BLaER1 treated with 17β-estradiol and CSF1 and Interleukin-3, amounts not matched to agents 10 nM and 100 nM (cell line): ENCODE data around the gene KIF16B.
A peak's percentile ranks its signal among the peaks of the same experiment; 100 is the strongest.

Source experiments
- H3K27ac ChIP-seq, 11 experiments: shearing (Covaris generic); formaldehyde crosslinking; 2 replicates each; pipeline ENCODE4 v1.8.1; 2022
- H3K27me3 ChIP-seq, 11 experiments: shearing (Covaris generic); formaldehyde crosslinking; 2 replicates each; pipeline ENCODE4 v1.8.1; 2022
- H3K36me3 ChIP-seq, 11 experiments: shearing (Covaris generic); formaldehyde crosslinking; 2 replicates each; pipeline ENCODE4 v1.8.1; 2022
- H3K4me1 ChIP-seq, 10 experiments: shearing (Covaris generic); formaldehyde crosslinking; 2 replicates each; pipeline ENCODE4 v1.8.1; 2022
- H3K4me2 ChIP-seq, 11 experiments: shearing (Covaris generic); formaldehyde crosslinking; 2 replicates each; pipeline ENCODE4 v1.8.1; 2022
- H3K4me3 ChIP-seq, 10 experiments: shearing (Covaris generic); formaldehyde crosslinking; 2 replicates each; pipeline ENCODE4 v1.8.1; 2022
- H3K9ac ChIP-seq, 11 experiments: shearing (Covaris generic); formaldehyde crosslinking; 2 replicates each; pipeline ENCODE4 v1.8.1; 2022
- H3K9me3 ChIP-seq, 11 experiments: shearing (Covaris generic); formaldehyde crosslinking; replicated peaks in 1 of 11; 2 replicates each; pipeline ENCODE4 v1.8.1; 2022
- H4K20me1 ChIP-seq, 11 experiments: shearing (Covaris generic); formaldehyde crosslinking; 2 replicates each; pipeline ENCODE4 v1.8.1; 2022
- Cebpa-rat ChIP-seq, 11 experiments: shearing (Covaris generic); IDR thresholded peaks; 2 replicates each; pipeline ENCODE4 v1.8.1; 2022

Gene KIF16B

DNA sequence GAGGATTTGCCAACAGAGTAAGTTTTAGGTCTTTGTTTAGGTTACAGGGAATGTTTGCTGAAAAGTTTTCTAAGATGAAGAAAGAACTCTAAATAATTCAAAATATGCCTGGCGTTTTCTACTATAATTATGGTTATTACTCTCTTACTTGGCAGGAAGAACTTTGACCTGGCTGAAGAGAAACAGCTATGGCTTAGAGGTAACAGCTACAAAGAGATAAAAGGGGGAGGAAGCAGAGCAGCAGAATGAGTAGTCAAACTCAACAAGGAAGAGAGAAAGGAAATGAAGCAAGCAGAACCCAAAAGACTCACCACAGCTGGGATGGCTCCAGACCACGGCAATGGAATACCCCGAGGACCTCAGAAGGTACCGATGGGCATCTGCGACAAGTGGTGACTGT is 95.6 kb downstream of the KIF16B start:
- Histone ChIP-seq H3K4me2 (peak overlapping the region; percentile 40 to 72 (median 64)), H3K9me3 (peaks cover under 1 to 10% (median 8%) of the 10 kb centered on the region in 11 experiments; a peak in 8 of 22 replicates), H3K27me3 (no peaks in the 10 kb centered on the region), H4K20me1 (no peaks in the 10 kb centered on the region; a peak in 1 of 22 replicates), H3K9ac (peak overlapping the region in 8 of 11 experiments; percentile 15 to 57 (median 24); a peak in 10 of 22 replicates), H3K4me1 (peaks cover 19 to 37% (median 31%) of the 10 kb centered on the region in 10 experiments), H3K36me3 (peaks cover 5 to 60% (median 34%) of the 10 kb centered on the region in 11 experiments; a peak in 18 of 22 replicates), H3K27ac (peak overlapping the region in 9 of 11 experiments; percentile 9 to 76 (median 65); a peak in 16 of 22 replicates), H3K4me3 (no peak overlapping the region)
- TF ChIP-seq Cebpa-rat (IDR thresholded peaks at IDR 0.05), result peak in 1 of 11 experiments; percentile 23; a peak in 1 of 22 replicates

DNA sequence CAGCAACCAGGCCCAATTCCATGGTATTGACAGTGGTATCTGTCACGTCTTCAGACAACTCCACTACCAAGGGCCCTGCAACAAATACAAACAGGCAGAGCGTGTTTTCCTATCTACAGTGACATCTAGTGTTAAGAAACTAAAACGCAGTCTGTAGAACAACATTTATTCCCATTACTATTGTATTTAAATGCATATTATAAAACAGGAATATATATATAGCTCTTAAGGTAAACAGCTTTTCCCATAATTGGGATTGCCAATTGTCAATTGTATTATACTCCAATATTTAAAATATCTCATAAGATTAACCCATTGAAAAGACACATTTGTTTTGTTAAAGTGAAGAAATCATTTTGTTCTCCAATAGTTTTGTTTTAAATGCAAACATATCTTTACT is 97.2 kb downstream of the KIF16B start:
- H3K27ac ChIP-seq, result peak overlapping the region in 2 of 11 experiments; percentile 68 to 76; a peak in 2 of 22 replicates
- H3K9ac ChIP-seq, result no peak overlapping the region
- H4K20me1 ChIP-seq, result no peaks in the 10 kb centered on the region; a peak in 1 of 22 replicates
- no peak overlapping the region for H3K4me3 ChIP-seq
- no peak for TF ChIP-seq Cebpa-rat (IDR thresholded peaks at IDR 0.05)
- H3K36me3 ChIP-seq, result peaks cover 0 to 60% (median 39%) of the 10 kb centered on the region in 11 experiments; a peak in 19 of 22 replicates
- H3K4me2 ChIP-seq, result no peak overlapping the region
- no peaks in the 10 kb centered on the region for H3K27me3 ChIP-seq
- peaks cover 4 to 25% (median 13%) of the 10 kb centered on the region in 11 experiments; a peak in 11 of 22 replicates for H3K9me3 ChIP-seq
- H3K4me1 ChIP-seq, result peaks cover 17 to 44% (median 31%) of the 10 kb centered on the region in 10 experiments

DNA sequence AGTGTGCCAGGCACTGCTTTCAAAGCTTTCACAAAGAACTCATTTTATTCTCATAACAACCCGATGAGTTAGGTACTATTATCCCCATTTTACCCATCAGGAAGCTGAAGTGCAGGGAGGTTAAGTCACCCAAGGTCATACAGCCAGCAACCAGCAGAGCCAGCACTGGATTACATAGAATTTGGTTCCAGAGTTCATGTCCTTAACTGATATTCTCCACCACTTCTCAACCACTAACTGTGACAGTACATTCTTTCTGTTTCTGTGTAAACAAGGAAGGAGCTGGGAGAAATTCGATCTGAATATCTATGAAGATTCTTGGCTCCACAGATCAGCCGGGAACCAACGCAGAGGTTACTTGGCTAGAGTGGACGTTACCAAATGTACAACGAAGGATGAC is 98.0 kb downstream of the KIF16B start:
- Histone ChIP-seq H3K4me3 (no peak overlapping the region), H3K27me3 (no peaks in the 10 kb centered on the region), H3K4me1 (peaks cover 17 to 44% (median 31%) of the 10 kb centered on the region in 10 experiments), H3K9ac (peak overlapping the region in 1 of 11 experiments; percentile 7; a peak in 1 of 22 replicates), H3K27ac (no peak overlapping the region), H3K4me2 (no peak overlapping the region), H3K36me3 (peaks cover 7 to 60% (median 42%) of the 10 kb centered on the region in 11 experiments; a peak in 19 of 22 replicates), H4K20me1 (no peaks in the 10 kb centered on the region; a peak in 1 of 22 replicates), H3K9me3 (peaks cover 5 to 33% (median 20%) of the 10 kb centered on the region in 11 experiments; a peak in 13 of 22 replicates)
- TF ChIP-seq Cebpa-rat (IDR thresholded peaks at IDR 0.05), result no peak

DNA sequence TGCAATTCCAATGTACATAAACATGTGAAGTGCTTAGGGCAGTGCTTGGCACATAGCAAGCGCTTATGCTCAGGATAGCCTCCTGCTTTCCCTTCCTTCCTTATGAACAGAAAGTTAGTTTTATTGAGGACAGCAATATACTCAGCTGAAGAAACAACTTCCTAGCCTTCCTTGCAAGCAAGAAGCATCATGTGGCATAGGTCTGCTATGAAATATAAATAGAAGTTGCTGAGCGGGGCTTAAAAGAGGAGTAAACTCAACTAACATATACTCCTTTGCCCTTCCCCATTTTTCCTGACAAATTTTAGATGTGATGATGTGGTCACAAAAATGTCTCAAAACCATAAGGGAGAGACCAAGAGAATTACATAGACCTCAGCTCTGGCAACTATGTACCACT is 98.9 kb downstream of the KIF16B start:
- peaks cover 15 to 60% (median 40%) of the 10 kb centered on the region in 11 experiments; a peak in 19 of 22 replicates for H3K36me3 ChIP-seq
- peak overlapping the region in 3 of 11 experiments; percentile 27 to 70 (median 53); a peak in 5 of 22 replicates for H3K4me2 ChIP-seq
- no peak for TF ChIP-seq Cebpa-rat (IDR thresholded peaks at IDR 0.05)
- H4K20me1 ChIP-seq, result no peaks in the 10 kb centered on the region; a peak in 1 of 22 replicates
- H3K9ac ChIP-seq, result no peak overlapping the region; a peak in 1 of 22 replicates
- no peak overlapping the region for H3K27ac ChIP-seq
- H3K4me1 ChIP-seq, result peaks cover 17 to 44% (median 31%) of the 10 kb centered on the region in 10 experiments
- no peak overlapping the region for H3K4me3 ChIP-seq
- no peaks in the 10 kb centered on the region for H3K27me3 ChIP-seq
- H3K9me3 ChIP-seq, result peaks cover 5 to 39% (median 27%) of the 10 kb centered on the region in 11 experiments; a peak in 13 of 22 replicates

DNA sequence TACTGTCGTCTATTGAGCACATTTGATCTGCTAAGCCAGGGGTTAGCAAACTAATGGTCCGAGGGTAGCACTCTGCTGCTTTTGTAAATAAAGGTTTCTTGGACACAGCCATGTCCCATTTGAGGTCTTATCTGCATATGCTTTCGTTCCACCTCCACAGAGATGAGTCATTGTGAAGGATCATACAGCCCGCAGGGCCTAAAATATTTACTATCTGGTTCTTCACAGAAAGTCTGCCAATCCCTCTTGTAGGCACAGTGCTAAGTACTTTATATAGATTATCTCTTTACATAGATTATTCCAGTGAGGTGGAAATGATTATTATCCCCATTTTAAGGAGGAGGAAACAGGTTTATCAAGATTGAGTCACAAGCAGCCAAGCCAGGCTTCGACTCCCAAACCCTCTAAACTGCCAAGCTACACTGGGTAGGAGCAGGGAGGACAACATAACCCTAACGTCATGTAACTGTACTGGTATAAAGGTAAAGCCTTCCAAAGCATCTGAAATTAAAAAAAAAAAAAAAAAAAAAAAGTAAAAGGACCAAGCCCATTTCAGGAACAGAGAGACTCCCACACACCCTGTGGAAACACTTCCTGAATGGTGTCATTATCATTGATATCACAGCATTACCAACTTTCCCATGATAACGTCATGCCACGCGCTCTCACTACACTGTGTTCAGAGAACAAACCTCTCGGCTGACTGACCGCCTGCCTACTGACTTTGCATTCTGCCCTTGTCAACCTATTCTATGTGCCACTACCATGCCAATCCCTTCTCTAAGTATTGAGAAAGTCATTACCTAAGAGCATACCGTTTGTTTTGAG is 101.0 kb downstream of the KIF16B start:
- H3K36me3 ChIP-seq, result peaks cover 15 to 68% (median 55%) of the 10 kb centered on the region in 11 experiments; a peak in 20 of 22 replicates
- no peak overlapping the region for H3K4me3 ChIP-seq
- TF ChIP-seq Cebpa-rat (IDR thresholded peaks at IDR 0.05), result no peak
- H3K27me3 ChIP-seq, result no peaks in the 10 kb centered on the region
- H3K9me3 ChIP-seq, result peaks cover 0 to 48% (median 33%) of the 10 kb centered on the region in 11 experiments; a peak in 14 of 22 replicates
- no peaks in the 10 kb centered on the region; a peak in 1 of 22 replicates for H4K20me1 ChIP-seq
- H3K27ac ChIP-seq, result no peak overlapping the region
- H3K4me1 ChIP-seq, result peaks cover 5 to 33% (median 18%) of the 10 kb centered on the region in 10 experiments
- peak overlapping the region in 2 of 11 experiments; percentile 21 to 43; a peak in 3 of 22 replicates for H3K4me2 ChIP-seq
- no peak overlapping the region for H3K9ac ChIP-seq

DNA sequence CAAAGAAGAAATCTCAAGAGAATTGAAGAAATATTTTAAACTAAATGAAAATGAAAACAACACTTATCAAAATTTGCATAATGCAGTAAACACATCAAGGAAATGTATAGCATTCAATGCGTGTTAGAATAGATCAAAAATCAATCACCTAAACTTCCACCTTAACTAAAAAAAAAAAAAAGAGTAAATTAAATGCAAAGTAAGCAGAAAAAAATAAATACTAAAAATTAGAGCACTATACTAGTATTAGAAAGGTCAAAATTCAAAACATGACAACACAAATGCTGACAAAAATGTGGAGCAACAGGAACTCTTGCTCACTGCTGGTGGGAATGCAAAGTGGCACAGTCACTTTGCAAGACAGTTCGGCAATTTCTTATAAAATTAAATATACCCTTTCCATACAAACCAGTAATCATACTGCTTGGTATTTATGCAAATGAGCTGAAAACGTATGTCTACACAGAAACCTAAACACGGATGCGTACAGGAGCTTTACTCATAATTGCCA is 103.8 kb downstream of the KIF16B start:
- TF ChIP-seq Cebpa-rat (IDR thresholded peaks at IDR 0.05), result no peak
- Histone ChIP-seq H4K20me1 (no peaks in the 10 kb centered on the region; a peak in 1 of 22 replicates), H3K4me1 (peaks cover 0 to 27% (median 0%) of the 10 kb centered on the region in 10 experiments; a peak in 7 of 20 replicates), H3K27me3 (no peaks in the 10 kb centered on the region), H3K4me3 (no peak overlapping the region), H3K9ac (no peak overlapping the region), H3K4me2 (no peak overlapping the region), H3K9me3 (peaks cover 11 to 75% (median 57%) of the 10 kb centered on the region in 11 experiments; a peak in 20 of 22 replicates), H3K27ac (no peak overlapping the region), H3K36me3 (peaks cover 28 to 92% (median 83%) of the 10 kb centered on the region in 11 experiments; a peak in 21 of 22 replicates)

DNA sequence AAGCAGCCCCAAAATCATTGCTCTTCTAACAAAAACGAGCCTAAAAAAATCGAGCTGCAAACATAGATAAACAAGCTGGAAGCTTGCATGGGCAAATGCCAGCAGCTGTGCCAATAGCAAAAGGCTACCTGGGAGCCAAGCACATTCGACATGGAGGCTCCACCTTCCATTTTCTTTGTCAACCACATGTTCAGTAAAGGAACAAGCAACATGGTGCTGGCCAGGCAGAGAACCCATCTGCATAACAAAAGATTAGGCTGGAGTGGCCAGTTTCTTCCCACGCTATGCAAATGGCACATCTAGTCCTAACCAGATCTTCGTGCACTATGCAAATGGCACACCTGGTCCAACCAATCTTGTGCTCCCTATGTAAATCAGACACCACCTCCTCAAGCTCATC is 110.5 kb downstream of the KIF16B start:
- Histone ChIP-seq H3K9ac (no peak overlapping the region), H3K4me1 (peaks cover 9 to 18% (median 14%) of the 10 kb centered on the region in 10 experiments; a peak in 18 of 20 replicates), H4K20me1 (no peaks in the 10 kb centered on the region), H3K4me3 (0 out of 20 replicates have a peak overlapping the region, but pooled peaks of 1 of the 10 experiments have one; percentile 17), H3K9me3 (peaks cover 11 to 58% (median 47%) of the 10 kb centered on the region in 11 experiments; a peak in 20 of 22 replicates), H3K27me3 (no peaks in the 10 kb centered on the region), H3K27ac (no peak overlapping the region), H3K36me3 (peaks cover 13 to 56% (median 42%) of the 10 kb centered on the region in 11 experiments; a peak in 21 of 22 replicates), H3K4me2 (peak overlapping the region in 9 of 11 experiments; percentile 6 to 68 (median 48); a peak in 15 of 22 replicates)
- no peak for TF ChIP-seq Cebpa-rat (IDR thresholded peaks at IDR 0.05)

DNA sequence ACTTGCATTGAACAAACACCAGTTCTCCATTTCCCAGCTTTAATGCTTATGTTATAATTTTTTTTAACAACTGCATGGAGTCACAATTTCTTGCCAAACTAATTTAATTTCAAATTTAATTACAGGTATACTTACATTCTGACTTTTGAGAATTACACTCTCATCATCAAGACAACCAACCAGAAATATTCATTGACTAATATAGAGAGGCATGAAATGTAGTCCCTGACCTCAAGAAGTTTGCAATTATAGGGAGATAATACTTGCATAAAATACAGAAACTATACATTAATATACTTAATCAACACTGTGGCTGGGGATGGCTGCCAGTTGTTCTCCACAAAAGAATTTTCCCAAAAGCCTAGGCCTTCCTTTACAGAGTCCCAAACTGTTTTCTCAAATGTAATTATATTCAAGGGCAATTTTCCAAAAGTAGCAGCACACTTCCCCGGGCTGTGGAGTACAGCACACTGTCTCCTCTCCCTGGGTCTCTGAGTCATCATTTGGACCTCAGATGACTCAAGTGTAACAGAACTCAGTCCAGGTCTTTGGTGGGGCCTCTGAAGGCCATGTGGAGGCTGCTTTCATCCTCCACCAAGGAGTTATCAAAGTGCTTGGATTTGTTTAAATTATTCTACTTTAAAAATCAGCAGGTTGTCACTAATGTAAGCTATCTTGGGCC is 114.1 kb downstream of the KIF16B start:
- peaks cover 9 to 18% (median 14%) of the 10 kb centered on the region in 10 experiments; a peak in 18 of 20 replicates for H3K4me1 ChIP-seq
- no peak for TF ChIP-seq Cebpa-rat (IDR thresholded peaks at IDR 0.05)
- no peaks in the 10 kb centered on the region for H3K27me3 ChIP-seq
- no peaks in the 10 kb centered on the region for H4K20me1 ChIP-seq
- peaks cover 0 to 32% (median 18%) of the 10 kb centered on the region in 11 experiments; a peak in 18 of 22 replicates for H3K9me3 ChIP-seq
- peak overlapping the region in 2 of 11 experiments; percentile 25 to 29; a peak in 2 of 22 replicates for H3K4me2 ChIP-seq
- no peak overlapping the region for H3K27ac ChIP-seq
- no peak overlapping the region for H3K4me3 ChIP-seq
- H3K9ac ChIP-seq, result peak overlapping the region in 1 of 11 experiments; percentile 4; a peak in 1 of 22 replicates
- peaks cover 0 to 37% (median 12%) of the 10 kb centered on the region in 11 experiments; a peak in 14 of 22 replicates for H3K36me3 ChIP-seq
